ENCODE data around the gene SORD. TPM values are rescaled to one million over a fixed set of nuclear protein-coding genes. Genes with fewer than 3 reads are reported as not detected.

SORD gene
- total and polyA plus RNA-seq, 9 of the 15 experiments (the other 6 are each of a cell fraction or from before 2014, with no cell fraction given) = 5.9 to 79.2 (median 29.6) TPM

- in situ Hi-C loops (cut with MboI) (loop anchor here (25.0 kb wide), 1 partner anchor 149 kb away; the partner anchor contains the start of gene TERB2), intact Hi-C loops (cut with micrococcal nuclease) (no loop called here)
- H4K20me1 ChIP-seq (replicated peaks; ENCODE audit: control insufficient read depth, insufficient read depth, low read length) = 0 out of 2 replicates have a peak, but pooled peaks cover 4% of the 10 kb centered on the region
- H3K27me3 ChIP-seq (ENCODE audit: control insufficient read depth in 2 of 2, insufficient read depth in 2 of 2, low read length in 2 of 2) = peaks cover 3 to 28% of the 10 kb centered on the region in 2 experiments; a peak in 3 of 5 replicates
- no peak overlapping the region for H3K27ac ChIP-seq (ENCODE audit: extremely low read depth, low read depth, low read length)
- WGBS (ENCODE audit: insufficient coverage, low coverage, missing lambda C conversion rate) = 35% methylated on average over 14 of the region's 71 CpGs
- ChIA-PET CTCF (ENCODE audit: low intra/inter-chr PET ratio) (no interaction called here), POLR2A (no interaction called here)
- H3K4me2 ChIP-seq (ENCODE audit: insufficient read depth, low read length) = no peak overlapping the region
- no peaks in the 10 kb centered on the region for H3K9me1 ChIP-seq (ENCODE audit: control insufficient read depth, insufficient read depth, low read length)
- no peak for DNase-seq (ENCODE audit: extremely low read depth in 1 of 4, low spot score in 3 of 4)
- TF ChIP-seq, protein P1, sequence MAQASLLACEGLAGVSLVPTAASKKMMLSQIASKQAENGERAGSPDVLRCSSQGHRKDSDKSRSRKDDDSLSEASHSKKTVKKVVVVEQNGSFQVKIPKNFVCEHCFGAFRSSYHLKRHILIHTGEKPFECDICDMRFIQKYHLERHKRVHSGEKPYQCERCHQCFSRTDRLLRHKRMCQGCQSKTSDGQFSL (CRISPR knock-in tag; IDR thresholded peaks at IDR 0.05) = no peak
- TF ChIP-seq, protein P1 (tag; IDR thresholded peaks at IDR 0.05) = no peak
- TF ChIP-seq FUS (optimal IDR thresholded peaks at IDR 0.05; ENCODE audit: low read depth, low read length) (no peak), CHD4 (IDR thresholded peaks at IDR 0.05; ENCODE audit: insufficient read depth, insufficient replicate concordance, low read depth, low read length, poor library complexity, severe bottlenecking) (no peak), MIER1 (IDR thresholded peaks at IDR 0.05; ENCODE audit: low read depth) (no peak), SLC30A9 (CRISPR knock-in tag; IDR thresholded peaks at IDR 0.05) (no peak), GATAD2B (IDR thresholded peaks at IDR 0.05; ENCODE audit: borderline replicate concordance) (no peak), ZBTB8A (IDR thresholded peaks at IDR 0.05; ENCODE audit: partially characterized antibody) (no peak), EGR1 (conservative IDR thresholded peaks at IDR 0.05) (no peak)
- TF ChIP-seq, protein P2, sequence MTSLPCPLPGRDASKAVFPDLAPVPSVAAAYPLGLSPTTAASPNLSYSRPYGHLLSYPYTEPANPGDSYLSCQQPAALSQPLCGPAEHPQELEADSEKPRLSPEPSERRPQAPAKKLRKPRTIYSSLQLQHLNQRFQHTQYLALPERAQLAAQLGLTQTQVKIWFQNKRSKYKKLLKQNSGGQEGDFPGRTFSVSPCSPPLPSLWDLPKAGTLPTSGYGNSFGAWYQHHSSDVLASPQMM (CRISPR knock-in tag; IDR thresholded peaks at IDR 0.05) = no peak
- no peaks in the 10 kb centered on the region for H3K9me3 ChIP-seq (replicated peaks; ENCODE audit: control insufficient read depth, insufficient read depth, low read depth, low read length)
- H3K4me1 ChIP-seq (replicated peaks in 1 of 2; ENCODE audit: control insufficient read depth in 2 of 2, insufficient read depth in 2 of 2, low read length in 2 of 2) = peaks cover 0 to 20% of the 10 kb centered on the region in 2 experiments; a peak in 2 of 5 replicates
- no peak for FAIRE-seq
- ATAC-seq = no peak
- H3K36me3 ChIP-seq (ENCODE audit: control insufficient read depth, insufficient read depth, low read length) = no peaks in the 10 kb centered on the region
- H2AFZ ChIP-seq (ENCODE audit: low read depth, low read length) = no peak overlapping the region
- no peaks in the 10 kb centered on the region for H3K79me2 ChIP-seq (ENCODE audit: control insufficient read depth, insufficient read depth, low read length)
- BruUV-seq (replicated peaks) = no TSS peak
- H3K9ac ChIP-seq (ENCODE audit: insufficient read depth in 1 of 2, low read depth in 2 of 2, low read length in 2 of 2) = no peak overlapping the region
- no peak overlapping the region for H3K4me3 ChIP-seq
Measured at GRCh38 chr15:45111390-45112142, 88.6 kb downstream of the SORD start.

Data from K562 (cell line).